Renal cortical epithelial cell (primary cell): ENCODE data around the gene TEX22. TPM values are rescaled to one million over a fixed set of nuclear protein-coding genes. Genes with fewer than 3 reads are reported as not detected.

Source experiments
- DNase-seq: peaks from one replicate; pipeline ENCODE4 v3.0.0-alpha.2; 2011; ENCODE audit warnings: low read depth
- total RNA-seq: library from RNA; depleted of rRNA; stranded (reverse); fragments of >200 nt; gene quantifications from 2 replicates; pipeline ENCODE4 v1.2.3, GENCODE V29; 2014

TEX22 gene
- total RNA-seq, 1 donor from 2014 or later: 0.60 TPM

DNA sequence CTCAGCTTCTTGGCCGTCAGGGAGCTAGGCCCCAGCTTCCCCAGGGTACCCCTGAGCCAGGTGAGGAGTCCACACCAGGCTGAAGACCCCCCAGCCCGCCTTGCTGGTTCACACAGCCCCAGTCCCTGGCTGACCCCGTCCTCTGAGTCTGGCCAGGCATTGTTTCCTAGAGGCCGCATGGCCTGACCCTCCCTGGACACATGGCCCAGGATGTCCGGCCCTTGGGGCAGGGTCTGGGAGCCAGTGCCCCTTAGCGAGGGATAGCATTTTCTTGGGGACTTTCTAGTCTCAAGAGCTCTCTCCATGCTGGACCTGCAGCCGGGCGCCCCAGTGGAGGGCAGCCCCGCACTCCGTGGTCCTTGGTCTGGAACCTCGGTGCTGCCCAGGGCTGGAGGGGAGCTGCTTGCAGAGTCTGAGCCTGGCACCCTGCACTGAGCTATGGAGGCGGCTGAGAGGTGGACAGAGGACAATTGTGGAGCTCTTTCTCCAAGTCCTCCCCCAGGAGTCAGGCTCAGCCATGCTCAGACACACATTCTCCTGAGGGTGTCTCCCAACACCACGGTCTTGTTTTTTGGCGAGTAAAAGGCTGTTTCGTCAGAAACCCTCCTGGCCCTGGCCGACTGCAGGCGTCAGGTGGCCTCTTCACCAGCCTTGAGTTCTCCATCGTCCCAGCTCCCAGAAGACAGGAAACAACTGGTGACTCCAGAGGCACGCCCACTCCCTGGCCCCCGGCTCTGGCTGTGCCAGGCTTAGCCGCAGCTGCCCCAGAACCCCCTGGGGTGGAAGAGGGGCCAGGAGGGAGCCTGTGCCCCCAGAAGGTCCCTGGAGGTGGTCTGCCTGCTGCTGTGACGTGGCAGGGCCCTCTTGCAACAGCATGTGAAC, 58.6 kb downstream of the TEX22 start:
- DNase-seq: no peak

GRCh38 chr14:105458010-105458409, 59.7 kb downstream of the TEX22 start:
- no peak for DNase-seq

GRCh38 chr14:105458571-105458970, 60.2 kb downstream of the TEX22 start:
- no peak for DNase-seq

DNA sequence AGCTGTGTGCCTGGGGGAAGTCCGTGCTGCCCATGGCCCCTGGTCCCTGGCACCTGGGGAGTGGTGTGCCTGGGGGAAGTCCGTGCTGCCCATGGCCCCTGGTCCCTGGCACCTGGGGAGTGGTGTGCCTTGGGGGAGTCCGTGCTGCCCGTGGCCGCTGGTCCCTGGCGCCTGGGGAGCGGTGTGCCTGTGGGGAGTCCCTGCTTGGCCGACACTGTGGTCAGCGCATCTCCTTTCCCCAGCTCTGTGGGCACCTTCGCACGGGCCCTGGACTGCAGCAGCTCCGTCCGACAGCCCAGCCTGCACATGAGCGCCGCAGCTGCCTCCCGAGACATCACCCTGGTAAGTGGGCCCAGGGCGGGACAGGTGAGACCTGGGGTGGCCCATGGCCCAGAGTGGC, 61.8 kb downstream of the TEX22 start:
- no peak for DNase-seq

GRCh38 chr14:105460616-105461015, 62.3 kb downstream of the TEX22 start:
- DNase-seq: no peak

- no peak for DNase-seq
These were observed 63.6 kb downstream of the TEX22 start for GRCh38 chr14:105461903-105462302.

Other genes starting within 250 kb of the TEX22 start
- gene JAG2, start 229.8 kb upstream of the TEX22 start, total RNA-seq: 4.2 and 5.9 TPM in 2 replicates
- 17.7 and 26.9 TPM in 2 replicates for gene NUDT14, start 217.2 kb upstream of the TEX22 start, total RNA-seq
- 26.5 and 44.1 TPM in 2 replicates for gene BTBD6, start 150.0 kb upstream of the TEX22 start, total RNA-seq
- 23.4 and 47.9 TPM in 2 replicates for gene BRF1, start 97.5 kb upstream of the TEX22 start, total RNA-seq
- gene PACS2, start 83.8 kb upstream of the TEX22 start, total RNA-seq: 31.4 and 67.7 TPM in 2 replicates
- gene MTA1, start 21.3 kb downstream of the TEX22 start, total RNA-seq: 14.6 and 47.3 TPM in 2 replicates
- gene CRIP2, start 76.3 kb downstream of the TEX22 start, total RNA-seq: 76.6 and 206 TPM in 2 replicates
- gene CRIP1, start 88.3 kb downstream of the TEX22 start, total RNA-seq: 0.87 and 12.2 TPM in 2 replicates
- 7.2 and 7.6 TPM in 2 replicates for gene TEDC1, start 92.7 kb downstream of the TEX22 start, total RNA-seq
- gene TMEM121, start 128.0 kb downstream of the TEX22 start, total RNA-seq: 1.7 and 8.4 TPM in 2 replicates